PC-9 (cell line): Measurements from ENCODE around the gene KRT15. TPM values are rescaled to one million over a fixed set of nuclear protein-coding genes. Genes with fewer than 3 reads are reported as not detected.
A peak's percentile ranks its signal among the peaks of the same experiment; 100 is the strongest.

ENCODE experiments used
- BruUV-seq: library from RNA; stranded (reverse); fragments of 400-500 nt; replicated peaks from 2 replicates; lab custom pipeline; 2021; lab: Mats Ljungman, UMichigan
- CTCF ChIA-PET: fragments of 300-600 bp; sonication (Branson Sonifier 250); formaldehyde crosslinking; loops from one replicate; lab custom pipeline; 2022; ENCODE audit warnings: antibody characterized with exemption; lab: Charles Lee
- POLR2A ChIA-PET: fragments of 300-600 bp; sonication (Branson Sonifier 250); formaldehyde crosslinking; loops from one replicate; lab custom pipeline; 2022; ENCODE audit warnings: antibody characterized with exemption; ENCODE audit not compliant: unreplicated experiment; lab: Charles Lee
- DNase-seq, 2 experiments: peaks; one replicate each; pipeline versions ENCODE4 v3.0.0 to v3.0.0-alpha.2; 2015 to 2022; ENCODE audit warnings: mixed read lengths in 1 of 2
- H2AFZ ChIP-seq: fragments of 200-600 bp; sonication (generic); 2 replicates; pipeline ENCODE4 v1.8.1; 2017; ENCODE audit warnings: antibody characterized with exemption
- H3F3A ChIP-seq: fragments of 200-600 bp; sonication (generic); 2 replicates; pipeline ENCODE4 v1.8.1; 2017; ENCODE audit warnings: antibody characterized with exemption, mild to moderate bottlenecking, low read depth; ENCODE audit not compliant: insufficient read depth
- H3K27ac ChIP-seq: fragments of 200-600 bp; sonication (generic); 2 replicates; pipeline ENCODE4 v1.6.1; 2016; ENCODE audit warnings: mixed run types
- H3K27me3 ChIP-seq: fragments of 200-600 bp; sonication (generic); 2 replicates; pipeline ENCODE4 v1.6.1; 2016; ENCODE audit warnings: low read depth, mixed run types; ENCODE audit not compliant: insufficient read depth
- H3K36me3 ChIP-seq: fragments of 200-600 bp; sonication (generic); 2 replicates; pipeline ENCODE4 v1.6.1; 2016; ENCODE audit warnings: low read depth, mixed run types
- H3K4me1 ChIP-seq: fragments of 200-600 bp; sonication (generic); replicated peaks from 2 replicates; pipeline ENCODE4 v1.6.1; 2016; ENCODE audit warnings: mixed run types; ENCODE audit not compliant: insufficient read depth
- H3K4me2 ChIP-seq: fragments of 200-600 bp; sonication (generic); 2 replicates; pipeline ENCODE4 v1.6.1; 2017; ENCODE audit warnings: mixed run types
- H3K4me3 ChIP-seq: fragments of 200-600 bp; sonication (generic); 2 replicates; pipeline ENCODE4 v1.6.1; 2016; ENCODE audit warnings: mixed run types
- H3K79me2 ChIP-seq: fragments of 200-600 bp; sonication (generic); 2 replicates; pipeline ENCODE4 v1.6.1; 2017; ENCODE audit warnings: low read depth, mixed run types
- H3K9me2 ChIP-seq: fragments of 200-600 bp; sonication (generic); 2 replicates; pipeline ENCODE4 v1.8.1; 2017; ENCODE audit warnings: mild to moderate bottlenecking; ENCODE audit not compliant: insufficient read depth
- H3K9me3 ChIP-seq: fragments of 200-600 bp; sonication (generic); 2 replicates; pipeline ENCODE4 v1.8.1; 2016; ENCODE audit warnings: low read depth; ENCODE audit not compliant: insufficient read depth
- H4K20me1 ChIP-seq: fragments of 200-600 bp; sonication (generic); 2 replicates; pipeline ENCODE4 v1.8.1; 2017; ENCODE audit not compliant: insufficient read depth
- CTCF ChIP-seq: fragments of 200-600 bp; sonication (generic); conservative IDR thresholded peaks from 2 replicates; pipeline ENCODE4 v1.6.1; 2017; ENCODE audit warnings: mixed run types, antibody characterized with exemption, mild to moderate bottlenecking, moderate library complexity
- EZH2 ChIP-seq: fragments of 200-600 bp; sonication (generic); IDR thresholded peaks from 2 replicates; pipeline ENCODE4 v1.8.0; 2017; ENCODE audit warnings: antibody characterized with exemption, low read depth
- intact Hi-C: fragments of 100-400 bp; cut with micrococcal nuclease; formaldehyde crosslinking; loops from one replicate; pipeline ENCODE4 v1.10.0; 2022; ENCODE audit not compliant: unreplicated experiment
- total RNA-seq: library from RNA; stranded (reverse); gene quantifications from 2 replicates; pipeline ENCODE4 v1.2.3, GENCODE V29; 2021

KRT15 gene
- total RNA-seq, 1 experiment from 2014 or later: 41.9 TPM

GRCh38 chr17:41490000-41490990 is 28.4 kb downstream of the KRT15 start:
- no TSS peak for BruUV-seq
- H3K9me3 ChIP-seq: no peaks in the 10 kb centered on the region
- peaks cover 23% of the 10 kb centered on the region for H3K4me1 ChIP-seq
- TF ChIP-seq CTCF (no peak), EZH2 (no peak)
- no peak for DNase-seq
- CTCF ChIA-PET: no interaction called here
- no peak overlapping the region for H3K27ac ChIP-seq
- H3K27me3 ChIP-seq: no peaks in the 10 kb centered on the region
- H3K4me3 ChIP-seq: no peak overlapping the region
- H2AFZ ChIP-seq: no peak overlapping the region
- no peaks in the 10 kb centered on the region for H3K9me2 ChIP-seq
- H4K20me1 ChIP-seq: no peaks in the 10 kb centered on the region
- H3K4me2 ChIP-seq: no peak overlapping the region
- POLR2A ChIA-PET: interaction anchor here (0.5 kb wide), 1 partner anchor 103 kb away, joined by 9 read pairs; no protein-coding TSS in a partner anchor
- no peaks in the 10 kb centered on the region for H3K79me2 ChIP-seq
- H3F3A ChIP-seq: peaks cover 7% of the 10 kb centered on the region; the same call in 1 of the 2 replicates
- no peaks in the 10 kb centered on the region for H3K36me3 ChIP-seq
- intact Hi-C loops: no loop called here

- no peak for TF ChIP-seq EZH2
- TF ChIP-seq CTCF: no peak
- no peak within 1 kb of the TSS for H3K4me3 ChIP-seq
- H3K4me2 ChIP-seq: no peak within 1 kb of the TSS
- peaks cover 7% of the 10 kb centered on the region; the same call in 1 of the 2 replicates for H3F3A ChIP-seq
- no peaks in the 10 kb centered on the region for H3K9me2 ChIP-seq
- POLR2A ChIA-PET: interaction anchor here (0.5 kb wide), 1 partner anchor 357 kb away, joined by 11 read pairs; no protein-coding TSS in a partner anchor
- H3K36me3 ChIP-seq: no peaks in the 10 kb centered on the region
- no peaks in the 10 kb centered on the region for H3K27me3 ChIP-seq
- no peaks in the 10 kb centered on the region for H3K79me2 ChIP-seq
- H2AFZ ChIP-seq: no peak within 1 kb of the TSS
- DNase-seq: no peak
- no peaks in the 10 kb centered on the region for H4K20me1 ChIP-seq
- H3K27ac ChIP-seq: no peak within 1 kb of the TSS
- H3K9me3 ChIP-seq: no peaks in the 10 kb centered on the region
- no TSS peak for BruUV-seq
- intact Hi-C loops: no loop called here
- peaks cover 15% of the 10 kb centered on the region for H3K4me1 ChIP-seq
- CTCF ChIA-PET: no interaction called here
These were observed 29.2 kb downstream of the KRT15 start, which contains the start of gene KRT36 for GRCh38 chr17:41489531-41489930. Gene KRT36 (minus strand): TSS chr17:41489910. CDS start chr17:41489864, 46 bp downstream.

GRCh38 chr17:41486809-41487530 is 31.7 kb downstream of the KRT15 start:
- Histone ChIP-seq H3F3A (no peaks in the 10 kb centered on the region), H3K27me3 (no peaks in the 10 kb centered on the region), H3K27ac (no peak overlapping the region), H3K36me3 (no peaks in the 10 kb centered on the region), H3K9me3 (no peaks in the 10 kb centered on the region), H3K79me2 (no peaks in the 10 kb centered on the region), H2AFZ (no peak overlapping the region), H3K4me2 (no peak overlapping the region), H3K4me1 (no peaks in the 10 kb centered on the region), H3K4me3 (no peak overlapping the region), H4K20me1 (no peaks in the 10 kb centered on the region), H3K9me2 (no peaks in the 10 kb centered on the region)
- TF ChIP-seq CTCF (peak; percentile 36; the same call in 1 of the 2 replicates), EZH2 (no peak)
- no peak for DNase-seq
- no TSS peak for BruUV-seq
- CTCF ChIA-PET: no interaction called here
- intact Hi-C loops: no loop called here
- POLR2A ChIA-PET: no interaction called here
